ENCODE measurements around the gene ZNF654. TPM values are rescaled to one million over a fixed set of nuclear protein-coding genes. Genes with fewer than 3 reads are reported as not detected.

Gene ZNF654
- total and polyA plus RNA-seq, 2 of the 13 experiments (the other 11 are each of a cell fraction or from before 2014, with no cell fraction given) = 1.8 to 4.1 TPM

- no peak for TF ChIP-seq ZNF407 (CRISPR knock-in tag; IDR thresholded peaks at IDR 0.05; ENCODE audit: not compliant biosample characterization)
- TF ChIP-seq KLF11 (CRISPR knock-in tag; IDR thresholded peaks at IDR 0.05) = no peak
- no peak for TF ChIP-seq ZNF468 (CRISPR knock-in tag; IDR thresholded peaks at IDR 0.05)
- TF ChIP-seq SMAD1 (CRISPR knock-in tag; IDR thresholded peaks at IDR 0.05; ENCODE audit: borderline replicate concordance, low read depth) = no peak
- no peak for TF ChIP-seq ATAD3A (CRISPR knock-in tag; IDR thresholded peaks at IDR 0.05)
- TF ChIP-seq POGK (CRISPR knock-in tag; conservative IDR thresholded peaks at IDR 0.05) = no peak
- TF ChIP-seq SNRNP70 (IDR thresholded peaks at IDR 0.05; ENCODE audit: low read depth, low read length) = no peak
- TF ChIP-seq ZNF337 (CRISPR knock-in tag; IDR thresholded peaks at IDR 0.05; ENCODE audit: borderline replicate concordance, low read depth) = no peak
- TF ChIP-seq U2AF1 (optimal IDR thresholded peaks at IDR 0.05; ENCODE audit: low read depth, low read length) = no peak
- no peak for TF ChIP-seq PREB (CRISPR knock-in tag; IDR thresholded peaks at IDR 0.05)
- TF ChIP-seq SNAI1 (CRISPR knock-in tag; IDR thresholded peaks at IDR 0.05; ENCODE audit: borderline replicate concordance) = no peak
- TF ChIP-seq MYC (CRISPR knock-in tag; IDR thresholded peaks at IDR 0.05; ENCODE audit: borderline replicate concordance) = no peak
Measured at GRCh38 chr3:88137836-88138235, 78.8 kb downstream of the ZNF654 start (continued).

Data from HepG2 (cell line).